HL-60/S4 (cell line): ENCODE results near the gene MTOR.
"Not testable (repeated sequence)": the region's sequence is repeated elsewhere in the genome, so short reads cannot be mapped to it uniquely, and the experiment has no call there.

Experiments
- in situ Hi-C: fragments of 300-500 bp; cut with MboI; formaldehyde crosslinking; loops from 2 replicates; pipeline ENCODE4 v1.14.3; 2022; ENCODE audit warnings: low sequenced_read_pairs

Gene MTOR

DNA sequence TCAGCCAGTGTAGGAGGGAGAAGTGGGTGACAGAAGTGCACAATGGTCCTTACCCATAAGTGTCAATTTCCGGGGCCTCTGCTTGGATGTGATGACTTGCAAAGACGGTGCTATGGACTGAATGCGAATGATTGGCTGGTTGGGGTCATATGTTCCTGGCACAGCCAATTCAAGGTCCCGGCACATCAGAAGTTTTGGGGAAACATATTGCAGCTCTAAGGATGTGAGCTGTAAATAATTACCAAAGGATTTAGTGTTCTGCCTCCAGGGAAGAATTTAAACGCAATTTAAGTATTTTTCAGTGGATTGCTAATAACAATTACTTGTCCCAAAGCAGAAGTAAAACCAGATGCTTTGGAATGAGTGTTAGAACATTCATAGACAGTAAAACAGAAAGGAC, 135.8 kb downstream of the MTOR start:
- in situ Hi-C loops = no loop called here

- in situ Hi-C loops = no loop called here
Observed at GRCh38 chr1:11125931-11126330, 136.4 kb downstream of the MTOR start.

DNA sequence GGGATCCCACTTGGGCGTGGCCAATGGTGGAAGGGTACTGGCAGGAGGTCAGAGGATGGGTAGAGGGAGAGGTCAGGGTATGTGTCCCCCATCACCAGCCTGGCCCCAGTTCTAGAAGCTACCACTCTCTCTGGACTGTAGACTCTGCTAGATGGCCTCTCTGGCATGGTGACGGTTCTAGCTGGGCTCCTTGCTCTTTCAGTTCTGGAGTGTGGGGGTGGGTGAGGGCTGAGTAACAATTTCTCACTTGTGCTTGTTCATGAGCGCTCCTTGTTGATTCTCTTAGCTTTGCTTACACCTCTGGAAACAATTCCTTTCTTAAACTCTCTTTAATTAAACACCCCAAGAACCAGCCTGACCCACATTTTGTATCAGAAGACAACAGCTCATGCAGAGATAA, 137.4 kb downstream of the MTOR start:
- in situ Hi-C loops = no loop called here

GRCh38 chr1:11116318-11116717, 146.0 kb downstream of the MTOR start:
- in situ Hi-C loops = no loop called here

GRCh38 chr1:11114966-11115365, 147.4 kb downstream of the MTOR start:
- in situ Hi-C loops = no loop called here

- in situ Hi-C loops = no loop called here
Observed at GRCh38 chr1:11109047-11109760, 153.1 kb downstream of the MTOR start.

- in situ Hi-C loops = no loop called here
Observed at GRCh38 chr1:11107599-11107998, 154.8 kb downstream of the MTOR start.

DNA sequence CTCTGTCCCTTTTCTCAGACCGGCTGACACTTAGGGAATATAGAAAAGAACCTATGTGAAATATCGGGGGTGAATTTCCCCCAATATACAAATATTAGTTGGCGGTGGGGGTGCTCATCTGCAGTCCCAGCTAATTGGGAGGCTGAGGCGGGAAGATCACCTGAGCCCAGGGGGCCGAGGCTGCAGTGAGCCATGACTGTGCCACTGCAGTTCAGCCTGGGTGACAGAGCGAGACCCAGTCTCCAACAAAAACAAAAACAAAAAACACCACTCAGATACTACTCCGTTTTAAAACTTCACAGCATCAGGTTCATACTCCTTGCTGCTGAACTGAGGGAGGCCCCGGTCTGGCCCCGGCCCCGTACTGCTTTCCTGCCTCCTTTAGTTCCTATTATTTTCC, 156.8 kb downstream of the MTOR start:
- in situ Hi-C loops = no loop called here

DNA sequence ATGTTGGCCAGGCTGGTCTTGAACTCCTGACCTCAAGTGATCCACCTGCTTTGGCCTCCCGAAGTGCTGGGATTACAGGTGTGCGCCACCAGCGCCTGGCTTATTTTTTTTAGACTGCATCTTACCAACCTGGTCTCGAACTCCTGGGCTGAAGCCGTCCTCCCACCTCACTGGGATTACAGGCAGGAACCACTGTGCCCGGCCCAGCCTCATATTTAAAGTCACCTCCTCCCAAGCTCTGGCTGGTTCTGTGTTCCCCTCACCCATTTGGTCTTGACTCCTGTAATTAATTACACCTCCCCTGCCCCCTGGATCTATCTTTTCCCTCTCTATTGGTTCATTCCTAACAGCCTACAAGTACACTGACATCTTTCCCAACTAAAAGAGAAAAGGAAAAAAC, 161.0 kb downstream of the MTOR start:
- in situ Hi-C loops = no loop called here

GRCh38 chr1:11100806-11101205, 161.5 kb downstream of the MTOR start:
- in situ Hi-C loops = not testable (repeated sequence)

DNA sequence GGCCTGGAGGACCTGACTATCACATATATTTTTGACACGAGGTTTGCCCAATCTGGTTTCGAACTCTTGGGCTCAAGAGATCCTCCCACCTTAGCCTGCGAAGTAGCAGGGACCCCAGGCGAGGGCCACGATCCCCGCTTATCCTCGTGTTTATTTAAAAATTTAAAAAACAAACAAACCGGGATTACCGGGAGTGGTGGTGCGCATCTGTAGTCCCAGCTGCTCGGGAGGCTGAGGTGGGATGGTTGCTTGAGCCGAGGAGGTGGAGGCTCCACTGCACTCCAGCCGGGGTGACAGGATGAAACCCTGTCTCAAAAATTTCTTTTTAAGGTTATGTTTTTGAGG, 162.2 kb downstream of the MTOR start:
- in situ Hi-C loops = no loop called here

DNA sequence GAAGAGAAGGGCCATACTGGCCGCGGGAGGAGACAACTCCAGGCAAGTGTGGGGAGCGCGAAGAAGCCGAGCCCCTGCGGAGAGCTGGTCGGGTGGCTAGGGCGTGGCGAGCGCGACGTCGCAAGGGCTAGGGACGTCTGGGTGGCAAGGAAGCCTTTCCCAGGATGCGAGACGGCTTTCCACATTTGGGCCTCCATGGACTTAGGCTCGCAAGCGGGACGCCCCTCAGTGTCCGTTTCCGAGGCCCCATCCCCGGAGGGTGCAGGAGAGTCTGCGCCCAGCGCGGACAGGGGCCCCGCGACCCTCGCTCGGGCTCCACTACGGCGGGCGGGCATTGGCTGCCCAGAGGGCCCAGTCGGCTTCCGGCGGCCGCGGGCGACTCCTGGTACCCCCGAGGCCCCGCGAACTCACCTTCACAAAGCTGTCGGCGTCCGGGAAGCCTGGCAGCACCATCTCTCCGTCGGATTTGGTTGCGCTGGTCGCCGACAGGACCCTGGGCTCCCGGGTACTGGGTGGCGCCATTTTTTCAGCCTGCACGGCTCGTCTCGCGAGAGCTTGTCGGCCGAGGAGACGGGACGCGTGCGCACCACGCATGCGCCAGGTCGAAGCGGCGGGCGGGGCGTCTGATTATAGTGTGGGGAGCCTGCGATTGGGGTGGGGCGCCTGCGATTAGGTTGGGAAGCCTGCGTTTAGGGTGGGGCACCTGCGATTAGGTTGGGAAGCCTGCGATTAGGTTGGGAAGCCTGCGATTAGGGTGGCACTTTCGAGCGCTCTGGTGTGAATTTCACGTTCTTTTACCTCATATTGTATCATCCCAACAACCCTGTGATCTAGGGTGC, 162.8 kb downstream of the MTOR start, which contains the start of gene EXOSC10:
Gene EXOSC10 (minus strand): TSS at position 560 of the 839 bp plus-strand sequence. CDS start 38 bp downstream, at position 522.
- in situ Hi-C loops = no loop called here

- in situ Hi-C loops = no loop called here
Observed at GRCh38 chr1:11098931-11099309, 163.4 kb downstream of the MTOR start.

DNA sequence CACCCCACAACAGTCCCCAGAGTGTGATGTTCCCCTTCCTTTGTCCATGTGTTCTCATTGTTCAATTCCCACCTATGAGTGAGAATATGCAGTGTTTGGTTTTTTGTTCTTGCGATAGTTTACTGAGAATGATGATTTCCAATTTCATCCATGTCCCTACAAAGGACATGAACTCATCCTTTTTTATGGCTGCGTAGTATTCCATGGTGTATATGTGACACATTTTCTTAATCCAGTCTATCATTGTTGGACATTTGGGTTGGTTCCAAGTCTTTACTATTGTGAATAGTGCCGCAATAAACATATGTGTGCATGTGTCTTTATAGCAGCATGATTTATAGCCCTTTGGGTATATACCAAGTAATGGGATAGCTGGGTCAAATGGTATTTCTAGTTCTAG, 178.6 kb downstream of the MTOR start:
- in situ Hi-C loops = not testable (repeated sequence)

GRCh38 chr1:11080931-11081330, 181.4 kb downstream of the MTOR start:
- in situ Hi-C loops = no loop called here

DNA sequence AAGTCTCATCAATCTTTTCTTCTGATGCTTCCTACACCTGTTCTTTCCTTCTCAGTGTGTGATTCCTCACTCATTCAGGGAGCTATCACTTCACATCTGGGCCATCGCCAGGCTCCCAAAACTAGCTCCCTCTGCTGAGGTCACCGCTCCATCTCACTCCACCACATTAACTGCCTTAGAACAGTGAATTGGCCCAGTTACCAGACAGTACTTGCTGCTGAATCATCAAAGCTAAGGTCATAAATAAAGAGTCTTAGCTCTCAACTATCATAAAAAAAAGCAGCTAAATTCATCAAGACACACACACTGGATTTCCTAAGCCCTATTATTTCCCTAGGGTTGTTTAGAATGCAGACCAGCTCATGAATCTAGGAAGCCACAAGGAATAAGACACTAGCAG, 183.7 kb downstream of the MTOR start:
- in situ Hi-C loops = no loop called here

DNA sequence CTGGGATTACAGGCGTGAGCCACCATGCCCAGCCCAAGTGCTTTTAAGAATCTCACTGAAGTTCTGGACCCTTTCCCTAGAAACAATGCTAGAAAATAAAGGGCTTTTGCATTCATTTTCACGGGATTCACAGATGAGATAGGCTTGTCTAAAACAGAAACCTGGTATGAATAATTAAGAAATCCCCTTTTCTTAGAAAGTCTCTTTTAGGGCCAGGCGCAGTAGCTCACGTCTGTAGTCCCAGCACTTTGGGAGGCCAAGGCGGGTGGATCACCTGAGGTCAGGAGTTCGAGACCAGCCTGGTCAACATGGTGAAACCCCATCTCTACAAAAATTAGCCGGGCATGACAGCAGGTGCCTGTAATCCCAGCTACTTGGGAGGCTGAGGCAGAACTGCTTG, 189.0 kb downstream of the MTOR start:
- in situ Hi-C loops = not testable (repeated sequence)

- in situ Hi-C loops = no loop called here
Observed at GRCh38 chr1:11072216-11072917, 190.0 kb downstream of the MTOR start.

DNA sequence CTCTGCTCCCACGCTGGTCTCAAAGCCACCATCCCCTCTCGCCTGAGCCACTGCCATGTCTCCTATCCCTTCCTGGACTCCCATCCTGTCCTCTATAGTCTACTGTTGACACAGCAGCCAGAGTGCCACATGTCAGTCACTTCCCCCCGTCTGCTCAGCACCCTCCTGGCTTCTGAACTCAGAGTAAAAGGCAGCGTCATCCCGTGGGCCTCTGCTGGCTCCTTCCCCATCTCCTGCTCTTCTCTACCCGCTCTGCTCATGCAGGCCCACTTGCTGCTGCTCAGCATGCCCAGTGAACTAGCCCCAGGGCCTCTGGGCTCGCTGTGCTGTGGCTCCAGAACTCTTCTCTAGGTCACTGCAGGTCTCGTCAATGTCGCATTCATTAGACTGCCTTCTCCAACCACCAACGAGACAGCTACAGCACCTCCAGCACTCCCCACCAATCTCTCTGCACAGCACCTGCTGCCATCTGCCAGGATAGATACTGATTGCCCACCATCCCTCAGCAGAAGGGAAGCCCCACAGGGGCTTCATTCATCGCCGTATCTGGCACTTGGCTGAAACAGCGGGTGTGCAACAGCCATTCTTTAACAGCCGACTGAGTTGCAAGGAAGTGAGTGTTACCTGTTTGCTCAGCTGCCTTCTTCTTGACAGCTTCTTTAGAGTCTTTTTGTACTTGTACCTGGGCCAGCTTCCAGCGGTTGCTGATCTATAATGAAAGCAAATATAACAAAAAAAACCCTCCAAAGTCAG, 190.7 kb downstream of the MTOR start:
- in situ Hi-C loops = no loop called here

DNA sequence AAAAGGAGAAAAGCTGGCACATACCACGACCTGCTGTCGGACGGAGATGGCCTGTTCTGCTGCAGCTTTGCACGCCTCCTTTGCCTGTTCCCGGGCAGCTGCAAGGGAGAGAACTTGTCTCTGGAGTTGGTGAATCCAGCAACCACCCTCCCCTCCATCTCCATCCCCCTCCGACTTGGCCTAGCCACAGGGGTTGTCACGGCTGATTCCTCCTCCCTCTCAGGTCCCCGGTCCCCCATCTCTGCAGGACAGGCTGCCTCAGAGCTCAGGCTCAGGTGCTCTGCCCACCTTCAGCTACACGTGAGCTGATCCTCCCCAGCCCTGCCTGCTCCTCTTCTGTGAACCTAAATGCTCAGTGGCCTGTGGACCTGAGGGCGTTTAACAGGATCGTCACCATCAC, 191.5 kb downstream of the MTOR start:
- in situ Hi-C loops = no loop called here
